Measurements from ENCODE around the gene GSTP1. TPM values are rescaled to one million over a fixed set of nuclear protein-coding genes. Genes with fewer than 3 reads are reported as not detected.
"Not testable (repeated sequence)": the region's sequence is repeated elsewhere in the genome, so short reads cannot be mapped to it uniquely, and the experiment has no call there.

GSTP1 gene
- total RNA-seq, 1 donor, result 294 TPM

- H3K4me3 ChIP-seq (ENCODE audit: low read length); H3K4me1 ChIP-seq (ENCODE audit: insufficient read depth, low read length); H3K27me3 ChIP-seq (ENCODE audit: insufficient read depth, low read length); H3K9me3 ChIP-seq (ENCODE audit: low read depth, low read length): not testable (repeated sequence)
Observed at GRCh38 chr11:67551697-67552096, 31.9 kb upstream of the GSTP1 start.

- Histone ChIP-seq H3K4me1 (ENCODE audit: insufficient read depth, low read length) (no peaks in the 10 kb centered on the region), H3K4me3 (ENCODE audit: low read length) (no peak overlapping the region), H3K27me3 (ENCODE audit: insufficient read depth, low read length) (no peaks in the 10 kb centered on the region), H3K9me3 (ENCODE audit: low read depth, low read length) (no peaks in the 10 kb centered on the region)
Observed at GRCh38 chr11:67556244-67556643, 27.4 kb upstream of the GSTP1 start.

GRCh38 chr11:67558084-67558772 is 25.4 kb upstream of the GSTP1 start:
- no peaks in the 10 kb centered on the region for H3K4me1 ChIP-seq (ENCODE audit: insufficient read depth, low read length)
- H3K9me3 ChIP-seq (ENCODE audit: low read depth, low read length), result no peaks in the 10 kb centered on the region
- no peaks in the 10 kb centered on the region for H3K27me3 ChIP-seq (ENCODE audit: insufficient read depth, low read length)
- no peak overlapping the region for H3K4me3 ChIP-seq (ENCODE audit: low read length)

DNA sequence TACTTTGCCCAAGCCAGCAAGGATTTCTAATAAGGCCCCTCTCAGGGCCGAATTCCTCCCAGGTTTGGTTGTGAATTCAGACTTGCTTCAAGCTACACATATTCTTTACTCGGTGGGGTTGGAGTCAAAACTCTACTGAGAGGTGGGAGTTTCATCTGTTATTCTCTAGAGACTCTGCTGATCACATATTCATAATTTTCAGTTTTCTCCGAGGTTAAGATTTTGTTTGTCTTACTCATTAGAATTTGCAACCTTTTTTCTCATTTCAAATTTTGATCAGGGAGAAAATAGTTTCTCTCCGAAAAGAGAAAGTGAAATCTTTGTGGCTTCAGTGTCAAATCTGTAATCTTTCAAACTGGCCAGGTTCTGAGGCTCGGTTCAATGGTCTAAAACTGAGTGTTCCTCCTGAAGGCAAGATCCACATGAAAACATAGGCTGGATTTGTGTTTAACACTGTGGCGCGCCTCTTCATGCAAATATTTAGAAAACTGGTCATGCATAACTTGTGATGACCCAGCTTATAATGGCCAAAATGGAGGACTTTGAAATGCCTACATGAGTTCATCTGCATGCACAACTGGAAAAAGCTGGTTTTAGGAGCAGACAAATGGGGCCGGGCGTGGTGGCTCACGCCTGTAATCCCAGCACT is 21.5 kb upstream of the GSTP1 start:
- no peaks in the 10 kb centered on the region for H3K9me3 ChIP-seq (ENCODE audit: low read depth, low read length)
- no peak overlapping the region for H3K4me3 ChIP-seq (ENCODE audit: low read length)
- no peaks in the 10 kb centered on the region for H3K4me1 ChIP-seq (ENCODE audit: insufficient read depth, low read length)
- no peaks in the 10 kb centered on the region for H3K27me3 ChIP-seq (ENCODE audit: insufficient read depth, low read length)

- H3K9me3 ChIP-seq (ENCODE audit: low read depth, low read length), result no peaks in the 10 kb centered on the region
- no peaks in the 10 kb centered on the region for H3K27me3 ChIP-seq (ENCODE audit: insufficient read depth, low read length)
- no peak overlapping the region for H3K4me3 ChIP-seq (ENCODE audit: low read length)
- no peaks in the 10 kb centered on the region for H3K4me1 ChIP-seq (ENCODE audit: insufficient read depth, low read length)
Observed at GRCh38 chr11:67562963-67563704, 20.5 kb upstream of the GSTP1 start.

DNA sequence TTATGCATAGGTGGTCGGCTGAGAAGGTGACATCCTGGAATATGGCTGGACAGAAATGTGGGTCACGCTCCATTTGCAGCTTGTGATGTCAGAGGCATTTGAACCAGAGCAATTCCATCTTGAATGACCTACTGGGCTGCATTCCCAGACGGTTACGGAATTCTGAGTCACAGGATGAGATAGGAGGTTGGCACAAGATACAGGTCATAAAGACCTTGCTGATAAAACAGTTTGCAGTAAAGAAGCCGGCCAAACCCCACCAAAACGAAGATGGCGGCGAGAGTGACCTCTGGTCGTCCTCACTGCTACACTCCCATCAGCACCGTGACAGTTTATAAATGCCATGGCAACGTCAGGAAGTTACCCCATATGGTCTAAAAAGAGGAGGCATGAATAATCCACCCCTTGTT is 19.9 kb upstream of the GSTP1 start:
- H3K4me1 ChIP-seq (ENCODE audit: insufficient read depth, low read length); H3K27me3 ChIP-seq (ENCODE audit: insufficient read depth, low read length); H3K4me3 ChIP-seq (ENCODE audit: low read length); H3K9me3 ChIP-seq (ENCODE audit: low read depth, low read length): not testable (repeated sequence)

GRCh38 chr11:67564230-67564629 is 19.4 kb upstream of the GSTP1 start:
- Histone ChIP-seq H3K9me3 (ENCODE audit: low read depth, low read length) (no peaks in the 10 kb centered on the region), H3K4me3 (ENCODE audit: low read length) (no peak overlapping the region), H3K27me3 (ENCODE audit: insufficient read depth, low read length) (no peaks in the 10 kb centered on the region), H3K4me1 (ENCODE audit: insufficient read depth, low read length) (no peaks in the 10 kb centered on the region)

DNA sequence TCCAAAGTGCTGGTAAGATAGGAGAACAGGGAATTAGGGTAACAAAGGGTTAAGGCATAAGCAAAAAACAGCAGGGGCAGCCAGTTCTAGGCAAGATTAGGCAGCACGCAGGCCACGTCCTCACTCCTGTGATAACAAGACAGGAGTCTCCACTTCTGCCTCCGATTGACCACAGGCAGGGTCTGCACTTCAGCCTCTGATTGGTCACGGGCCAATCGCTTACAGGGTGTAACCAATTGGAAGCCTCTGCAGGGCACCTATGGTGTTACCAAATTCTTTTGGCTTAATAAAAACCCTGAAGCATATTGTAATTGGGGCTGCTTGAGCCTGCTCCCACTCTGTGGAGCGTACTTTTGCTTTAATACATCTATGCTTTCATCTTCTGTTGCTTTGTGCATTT is 12.2 kb upstream of the GSTP1 start:
- H3K4me3 ChIP-seq (ENCODE audit: low read length), result no peak overlapping the region
- H3K27me3 ChIP-seq (ENCODE audit: insufficient read depth, low read length), result peaks cover 12% of the 10 kb centered on the region
- H3K9me3 ChIP-seq (ENCODE audit: low read depth, low read length), result no peaks in the 10 kb centered on the region
- H3K4me1 ChIP-seq (ENCODE audit: insufficient read depth, low read length), result no peaks in the 10 kb centered on the region

GRCh38 chr11:67572305-67572704 is 11.3 kb upstream of the GSTP1 start:
- Histone ChIP-seq H3K27me3 (ENCODE audit: insufficient read depth, low read length) (peaks cover 13% of the 10 kb centered on the region), H3K4me3 (ENCODE audit: low read length) (no peak overlapping the region), H3K9me3 (ENCODE audit: low read depth, low read length) (no peaks in the 10 kb centered on the region), H3K4me1 (ENCODE audit: insufficient read depth, low read length) (no peaks in the 10 kb centered on the region)

- Histone ChIP-seq H3K27me3 (ENCODE audit: insufficient read depth, low read length) (peaks cover 13% of the 10 kb centered on the region), H3K4me1 (ENCODE audit: insufficient read depth, low read length) (no peaks in the 10 kb centered on the region), H3K4me3 (ENCODE audit: low read length) (no peak overlapping the region), H3K9me3 (ENCODE audit: low read depth, low read length) (no peaks in the 10 kb centered on the region)
Observed at GRCh38 chr11:67572747-67573419, 10.7 kb upstream of the GSTP1 start.

DNA sequence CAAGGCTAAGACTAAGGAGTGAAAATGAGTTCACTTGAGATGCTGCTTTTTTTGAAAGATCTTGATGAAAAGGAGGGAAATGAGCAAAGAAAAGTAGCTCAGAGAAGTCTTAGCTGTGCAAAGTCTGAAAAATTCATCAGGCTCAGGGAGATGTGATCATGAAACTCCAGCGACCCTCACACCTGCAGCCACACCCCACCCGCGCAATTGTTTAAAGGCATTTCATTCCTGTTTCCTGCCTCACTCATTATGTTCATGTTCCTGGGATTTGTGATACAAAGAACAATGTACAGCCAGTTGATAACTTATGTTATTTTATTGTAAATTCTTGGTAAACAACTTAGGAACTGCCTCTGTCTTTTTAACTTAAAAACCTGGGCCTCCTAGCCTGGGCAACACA is 8.7 kb upstream of the GSTP1 start:
- no peaks in the 10 kb centered on the region for H3K9me3 ChIP-seq (ENCODE audit: low read depth, low read length)
- peaks cover 13% of the 10 kb centered on the region for H3K27me3 ChIP-seq (ENCODE audit: insufficient read depth, low read length)
- H3K4me1 ChIP-seq (ENCODE audit: insufficient read depth, low read length), result peaks cover 10% of the 10 kb centered on the region
- H3K4me3 ChIP-seq (ENCODE audit: low read length), result no peak overlapping the region

- Histone ChIP-seq H3K9me3 (ENCODE audit: low read depth, low read length) (no peaks in the 10 kb centered on the region), H3K4me1 (ENCODE audit: insufficient read depth, low read length) (peaks cover 11% of the 10 kb centered on the region), H3K4me3 (ENCODE audit: low read length) (no peak overlapping the region), H3K27me3 (ENCODE audit: insufficient read depth, low read length) (peaks cover 6% of the 10 kb centered on the region)
Observed at GRCh38 chr11:67576735-67577475, 6.7 kb upstream of the GSTP1 start.

GRCh38 chr11:67577951-67578350 is 5.7 kb upstream of the GSTP1 start:
- H3K9me3 ChIP-seq (ENCODE audit: low read depth, low read length), result no peaks in the 10 kb centered on the region
- H3K27me3 ChIP-seq (ENCODE audit: insufficient read depth, low read length), result peaks cover 2% of the 10 kb centered on the region
- H3K4me3 ChIP-seq (ENCODE audit: low read length), result no peak overlapping the region
- H3K4me1 ChIP-seq (ENCODE audit: insufficient read depth, low read length), result peaks cover 21% of the 10 kb centered on the region

DNA sequence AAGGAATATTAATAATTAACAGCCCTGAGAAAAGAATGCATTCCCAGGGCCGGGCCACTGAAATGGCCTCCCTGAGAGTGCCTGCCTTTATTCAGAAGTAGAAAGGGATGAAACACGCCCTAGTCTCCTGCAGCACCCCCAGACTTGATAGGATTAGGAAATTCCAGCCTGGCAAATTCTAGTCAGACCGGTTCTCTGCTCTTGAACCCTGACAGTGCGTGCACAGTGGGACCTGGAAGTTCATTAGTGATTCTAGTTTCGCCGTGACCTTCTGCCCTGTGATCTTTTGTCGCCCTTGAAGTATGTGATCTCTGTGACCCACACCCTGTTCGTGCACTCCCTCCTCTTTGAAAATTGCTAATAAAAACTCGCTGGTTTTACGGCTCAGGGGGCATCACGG is 2.1 kb upstream of the GSTP1 start:
- H3K27me3 ChIP-seq (ENCODE audit: insufficient read depth, low read length), result peaks cover under 1% of the 10 kb centered on the region
- H3K4me1 ChIP-seq (ENCODE audit: insufficient read depth, low read length), result peaks cover 47% of the 10 kb centered on the region
- no peaks in the 10 kb centered on the region for H3K9me3 ChIP-seq (ENCODE audit: low read depth, low read length)
- H3K4me3 ChIP-seq (ENCODE audit: low read length), result no peak overlapping the region

- peaks cover 52% of the 10 kb centered on the region for H3K4me1 ChIP-seq (ENCODE audit: insufficient read depth, low read length)
Observed at GRCh38 chr11:67582011-67582410, 1.6 kb upstream of the GSTP1 start.

More at GRCh38 chr11:67582011-67582410, 1.6 kb upstream of the GSTP1 start:
- no peaks in the 10 kb centered on the region for H3K27me3 ChIP-seq (ENCODE audit: insufficient read depth, low read length)
- no peak overlapping the region for H3K4me3 ChIP-seq (ENCODE audit: low read length)
- H3K9me3 ChIP-seq (ENCODE audit: low read depth, low read length), result no peaks in the 10 kb centered on the region

Data from mononuclear cell (primary cell).